Panc1 (cell line): ENCODE results near the gene ATP5ME.

Source experiments
- CTCF ChIP-seq: fragments of 450-650 bp; IDR thresholded peaks from 2 replicates; pipeline ENCODE4 v1.5.1; 2017; ENCODE audit warnings: mild to moderate bottlenecking
- REST ChIP-seq, 2 experiments: IDR thresholded peaks; 2 replicates each; pipeline ENCODE4 v1.6.1; 2011 to 2012; ENCODE audit warnings: low read depth in 2 of 2, control low read depth in 1 of 2, low read length in 1 of 2, mild to moderate bottlenecking in 1 of 2, moderate library complexity in 1 of 2; ENCODE audit not compliant: insufficient read depth in 1 of 2

- TF ChIP-seq REST (IDR thresholded peaks at IDR 0.05; ENCODE audit: insufficient read depth in 1 of 2, low read depth in 2 of 2, low read length in 1 of 2), result no peak
- TF ChIP-seq CTCF, result no peak
Measured at GRCh38 chr4:685679-686412, 11.8 kb upstream of the ATP5ME start.
